NCI-H2196 (cell line): ENCODE results near the gene MFAP3L.
"Not testable (repeated sequence)": the region's sequence is repeated elsewhere in the genome, so short reads cannot be mapped to it uniquely, and the experiment has no call there.

Source experiments
- DNase-seq: peaks from one replicate; lab custom pipeline; 2025; ENCODE audit not compliant: unreplicated experiment; lab: John Stamatoyannopoulos, UW

MFAP3L gene

GRCh38 chr4:170026253-170027021 is at the start of gene MFAP3L:
Gene MFAP3L (minus strand): TSS chr4:170026395. CDS start chr4:170005877, 20,518 bp downstream.
- DNase-seq = peak; percentile 71

DNA sequence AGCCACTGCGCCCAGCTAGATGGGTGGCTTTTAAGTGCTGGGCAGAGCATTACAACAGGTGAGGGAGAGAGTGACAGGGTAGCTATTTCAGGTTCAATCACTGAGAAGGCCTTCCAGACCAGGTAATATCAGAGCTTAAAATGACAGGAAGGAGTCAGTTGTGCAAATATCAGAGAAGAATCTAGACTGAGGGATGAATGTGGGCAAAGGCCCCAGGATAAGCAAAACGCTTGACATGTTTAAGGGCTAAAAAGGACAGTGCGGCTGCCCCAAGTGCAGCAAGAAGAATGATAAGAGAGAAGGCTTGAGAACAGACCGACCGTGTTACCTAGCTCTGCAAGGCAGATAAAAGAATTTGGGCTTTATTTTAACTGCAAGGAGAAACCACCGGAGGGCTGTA is 45.0 kb upstream of the MFAP3L start:
- DNase-seq = no peak

GRCh38 chr4:170068438-170069128 is 42.4 kb upstream of the MFAP3L start:
- no peak for DNase-seq

DNA sequence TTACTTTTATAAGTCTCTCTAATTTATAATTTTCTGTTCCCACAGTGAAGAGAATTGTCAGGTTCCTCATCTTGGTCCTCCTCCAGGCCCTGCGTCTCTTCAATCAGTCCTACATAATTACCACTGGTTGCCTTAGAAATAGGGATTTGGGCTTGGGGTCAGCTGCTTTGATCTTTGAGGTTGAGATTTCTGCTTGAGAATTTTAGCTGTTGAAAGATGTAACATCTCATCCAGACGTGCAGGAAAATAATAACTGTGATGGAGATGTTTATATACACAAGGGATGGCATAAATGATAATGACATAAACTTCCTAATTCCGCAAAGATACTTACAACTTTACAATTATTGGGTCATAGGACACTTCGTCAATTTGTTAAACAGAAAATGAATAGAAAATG is 33.2 kb upstream of the MFAP3L start:
- no peak for DNase-seq

DNA sequence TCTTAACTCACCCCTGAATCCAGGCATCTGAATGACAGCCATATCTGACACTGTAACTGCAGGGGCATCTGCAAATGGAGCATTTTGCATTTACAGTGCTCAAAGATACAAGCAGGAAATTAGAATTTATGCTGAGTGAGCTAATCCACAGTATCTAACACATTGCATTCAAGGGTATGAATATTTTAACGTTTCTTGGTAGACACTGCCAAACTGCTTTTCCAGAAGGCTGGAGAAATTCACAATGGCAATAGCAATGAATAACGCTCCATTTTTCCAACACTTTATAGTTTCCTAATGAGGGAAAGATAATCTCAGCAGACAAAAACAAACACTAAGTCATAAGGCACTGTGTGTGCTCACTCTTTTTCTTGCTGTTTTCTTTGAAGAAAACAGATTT is 32.6 kb upstream of the MFAP3L start:
- no peak for DNase-seq

GRCh38 chr4:170057866-170058265 is 31.7 kb upstream of the MFAP3L start:
- DNase-seq = no peak

GRCh38 chr4:170052919-170053318 is 26.7 kb upstream of the MFAP3L start:
- DNase-seq = no peak

- DNase-seq = no peak
Observed at GRCh38 chr4:170051402-170051801, 25.2 kb upstream of the MFAP3L start.

DNA sequence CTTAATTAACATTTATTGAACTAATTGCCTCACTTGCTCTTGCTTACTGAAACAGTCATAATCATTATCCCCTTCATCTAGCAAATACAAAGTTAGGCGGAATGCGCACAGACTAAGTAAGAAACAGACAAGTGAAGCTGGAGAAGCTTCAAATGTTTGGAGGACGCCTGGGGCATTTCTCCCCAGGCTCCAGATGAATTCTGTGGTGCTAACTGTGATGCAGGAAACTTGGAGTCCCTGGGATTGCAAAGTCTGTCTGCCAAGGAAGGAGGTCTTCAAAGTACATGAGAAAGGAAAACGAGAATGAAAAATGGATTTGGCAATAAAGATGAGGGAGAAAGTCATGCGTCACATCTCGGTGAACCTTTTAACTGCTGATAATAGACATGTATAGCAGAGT is 23.6 kb upstream of the MFAP3L start:
- no peak for DNase-seq

DNA sequence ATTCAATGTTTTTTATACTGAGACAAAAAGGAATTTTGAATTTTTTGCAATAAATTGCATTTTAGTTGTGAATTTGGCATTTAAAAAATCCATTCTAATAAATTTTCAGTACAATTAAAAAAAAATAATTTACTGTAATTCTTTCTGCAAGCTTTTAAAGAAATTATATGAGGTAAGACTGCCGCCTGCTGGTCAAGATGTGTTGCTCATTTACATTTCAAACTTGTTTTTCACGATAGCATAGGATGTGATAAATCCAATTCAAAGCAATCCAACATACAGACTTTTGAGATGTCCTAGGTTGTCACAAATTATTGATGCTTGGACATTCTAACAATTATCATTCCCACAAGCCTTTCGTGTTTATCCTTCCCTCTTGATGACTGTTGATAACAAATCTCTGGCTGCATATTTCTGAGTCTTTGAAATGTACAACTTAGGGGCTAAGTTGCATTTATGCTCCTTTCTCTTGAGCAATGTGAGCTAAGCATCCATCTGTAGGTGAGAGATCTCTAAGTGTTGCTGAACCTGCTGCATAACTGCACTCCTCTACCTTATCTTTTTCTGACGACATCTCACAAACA is 21.7 kb upstream of the MFAP3L start:
- DNase-seq = peak; percentile 14

GRCh38 chr4:170046156-170046555 is 20.0 kb upstream of the MFAP3L start:
- not testable (repeated sequence) for DNase-seq

GRCh38 chr4:170040031-170040680 is 14.0 kb upstream of the MFAP3L start:
- DNase-seq = no peak

- DNase-seq = no peak
Observed at GRCh38 chr4:170038769-170039168, 12.6 kb upstream of the MFAP3L start.

GRCh38 chr4:170038232-170038631 is 12.0 kb upstream of the MFAP3L start:
- no peak for DNase-seq

GRCh38 chr4:170037481-170037880 is 11.3 kb upstream of the MFAP3L start:
- no peak for DNase-seq

DNA sequence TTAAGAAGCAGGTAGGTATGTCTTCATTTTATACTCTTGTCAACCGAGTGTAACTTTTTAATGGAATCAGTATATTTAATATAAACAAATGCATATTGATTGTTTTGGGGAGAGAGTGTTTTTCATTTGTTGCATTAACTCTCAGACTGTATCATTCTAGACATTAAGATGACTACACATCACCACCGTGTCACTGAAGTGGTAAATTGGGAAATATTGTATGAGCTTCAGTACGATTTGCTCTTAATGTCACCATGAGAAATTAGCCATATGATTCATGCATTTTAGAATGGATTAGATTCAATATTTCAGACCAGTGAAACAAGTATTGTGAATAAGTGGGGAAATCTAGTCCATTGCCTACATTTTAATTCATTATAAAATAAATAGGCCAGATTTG is 9.7 kb upstream of the MFAP3L start:
- no peak for DNase-seq

DNA sequence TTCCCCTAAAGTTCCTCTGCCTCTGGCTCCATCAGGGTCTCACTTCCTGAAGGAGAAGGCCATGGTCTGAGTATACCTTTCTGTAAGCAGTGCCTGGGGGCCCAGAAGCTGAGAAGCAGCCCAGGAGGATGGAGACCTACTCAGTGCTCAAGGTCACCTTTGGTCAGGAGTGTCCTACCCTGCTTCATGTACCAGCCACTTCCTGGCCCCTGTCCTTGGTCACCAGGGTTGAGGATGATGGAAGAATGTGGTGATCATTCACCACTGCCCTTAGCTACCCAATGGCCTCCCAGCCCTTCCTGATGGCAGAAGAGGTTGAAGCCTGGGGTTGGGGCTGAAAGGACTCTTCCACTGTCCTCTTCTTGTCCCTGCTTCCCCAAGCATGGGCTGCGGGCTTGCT is 9.0 kb upstream of the MFAP3L start:
- no peak for DNase-seq

GRCh38 chr4:170033999-170034398 is 7.8 kb upstream of the MFAP3L start:
- no peak for DNase-seq

DNA sequence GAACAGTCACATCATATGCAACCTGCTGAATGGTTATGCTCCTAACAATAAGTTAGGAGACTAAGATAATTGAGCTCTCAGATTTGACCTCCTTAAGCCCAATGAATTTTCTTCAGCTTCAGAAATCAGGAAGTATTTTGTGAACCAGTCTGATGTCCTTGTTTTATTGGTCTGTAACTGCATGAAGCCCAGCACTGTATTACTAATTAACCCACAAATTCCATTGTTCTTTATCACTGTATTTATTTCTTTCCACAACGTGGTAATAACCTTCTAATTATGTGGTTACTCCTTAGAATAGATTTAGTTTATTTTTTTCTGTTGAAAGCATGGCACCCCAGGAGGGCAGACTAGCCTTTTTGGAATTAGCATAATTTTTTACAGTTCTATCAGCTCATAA is 3.9 kb upstream of the MFAP3L start:
- no peak for DNase-seq

GRCh38 chr4:170027181-170027829 is 1.1 kb upstream of the MFAP3L start:
- DNase-seq = peak; percentile 76
